K562 (cell line): Measurements from ENCODE around the gene TMEM248. TPM values are rescaled to one million over a fixed set of nuclear protein-coding genes. Genes with fewer than 3 reads are reported as not detected.

Source experiments
- ARHGAP35 ChIP-seq: fragments of 450-650 bp; IDR thresholded peaks from 2 replicates; pipeline ENCODE4 v1.6.1; 2018; ENCODE audit not compliant: partially characterized antibody
- ARID1B ChIP-seq: fragments of 450-650 bp; IDR thresholded peaks from 2 replicates; pipeline ENCODE4 v1.6.1; 2016; ENCODE audit warnings: antibody characterized with exemption, mild to moderate bottlenecking, inconsistent platforms
- E4F1 ChIP-seq: fragments of 250-450 bp; sonication (Bioruptor Pico); IDR thresholded peaks from 2 replicates; pipeline ENCODE4 v1.5.0; 2021; ENCODE audit warnings: mild to moderate bottlenecking, borderline replicate concordance
- GATA2 ChIP-seq: sonication (generic); formaldehyde crosslinking; IDR thresholded peaks from 2 replicates; pipeline ENCODE4 v1.4.0; 2020; ENCODE audit warnings: mild to moderate bottlenecking, missing genetic modification reagents
- HCFC1 ChIP-seq: IDR thresholded peaks from 2 replicates; pipeline ENCODE4 v1.6.1; 2012; ENCODE audit warnings: low read depth, low read length, improper control_type of control experiment
- MCM3 ChIP-seq: fragments of 450-650 bp; IDR thresholded peaks from 2 replicates; pipeline ENCODE4 v1.6.1; 2016
- polyA plus RNA-seq, 8 experiments: library from polyadenylated mRNA; depleted of rRNA in 4 of 8; stranded (reverse) in 5 of 8; unstranded in 3 of 8; fragments of >200 nt; fragmentation: Nextera tagmentation in 2 of 8; fragmentation: Illumina TruSeq in 1 of 8; extraction: Ambion mirVana in 2 of 8; extraction: Trizol in 1 of 8; gene quantifications; 2 replicates each; pipeline versions ENCODE4 v1.2.1 to v1.2.3, GENCODE V29; 2011 to 2014; ENCODE audit warnings: inconsistent platforms in 1 of 8, missing spikeins in 1 of 8
- total RNA-seq, 7 experiments: library from RNA; depleted of rRNA in 6 of 7; stranded (reverse); fragments of >200 nt in 6 of 7; fragmentation: Illumina TruSeq in 2 of 7; extraction: Trizol in 2 of 7; gene quantifications; 2 replicates each; pipeline versions ENCODE4 v1.2.1 to v1.2.3, GENCODE V29; 2011 to 2021; ENCODE audit warnings: low replicate concordance in 1 of 7
- TF ChIP-seq, protein P1 (sequence below): fragments of 200-400 bp; formaldehyde crosslinking; IDR thresholded peaks from 2 replicates; pipeline ENCODE4 v1.6.1; 2017; ENCODE audit warnings: mild to moderate bottlenecking, low read depth, low read length, moderate library complexity
- TF ChIP-seq, protein P2 (sequence below): fragments of 450-650 bp; IDR thresholded peaks from 2 replicates; pipeline ENCODE4 v1.7.1; 2018; ENCODE audit warnings: mild to moderate bottlenecking, low read depth; ENCODE audit not compliant: partially characterized antibody
- TF ChIP-seq, protein P3 (sequence below): fragments of 450-650 bp; IDR thresholded peaks from 2 replicates; pipeline ENCODE4 v1.6.1; 2016; ENCODE audit warnings: mild to moderate bottlenecking, moderate library complexity

Gene TMEM248
- total and polyA plus RNA-seq, 9 of the 15 experiments (the other 6 are each of a cell fraction or from before 2014, with no cell fraction given), result 6.3 to 132 (median 64.4) TPM

- TF ChIP-seq, protein P1, sequence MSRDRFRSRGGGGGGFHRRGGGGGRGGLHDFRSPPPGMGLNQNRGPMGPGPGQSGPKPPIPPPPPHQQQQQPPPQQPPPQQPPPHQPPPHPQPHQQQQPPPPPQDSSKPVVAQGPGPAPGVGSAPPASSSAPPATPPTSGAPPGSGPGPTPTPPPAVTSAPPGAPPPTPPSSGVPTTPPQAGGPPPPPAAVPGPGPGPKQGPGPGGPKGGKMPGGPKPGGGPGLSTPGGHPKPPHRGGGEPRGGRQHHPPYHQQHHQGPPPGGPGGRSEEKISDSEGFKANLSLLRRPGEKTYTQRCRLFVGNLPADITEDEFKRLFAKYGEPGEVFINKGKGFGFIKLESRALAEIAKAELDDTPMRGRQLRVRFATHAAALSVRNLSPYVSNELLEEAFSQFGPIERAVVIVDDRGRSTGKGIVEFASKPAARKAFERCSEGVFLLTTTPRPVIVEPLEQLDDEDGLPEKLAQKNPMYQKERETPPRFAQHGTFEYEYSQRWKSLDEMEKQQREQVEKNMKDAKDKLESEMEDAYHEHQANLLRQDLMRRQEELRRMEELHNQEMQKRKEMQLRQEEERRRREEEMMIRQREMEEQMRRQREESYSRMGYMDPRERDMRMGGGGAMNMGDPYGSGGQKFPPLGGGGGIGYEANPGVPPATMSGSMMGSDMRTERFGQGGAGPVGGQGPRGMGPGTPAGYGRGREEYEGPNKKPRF, result no peak
- TF ChIP-seq ARHGAP35, result no peak
- TF ChIP-seq MCM3, result no peak
- peak; percentile 25; the same call in 1 of the 2 replicates for TF ChIP-seq GATA2 (CRISPR knock-in tag)
- TF ChIP-seq ARID1B, result peak; percentile 79
- no peak for TF ChIP-seq E4F1
- TF ChIP-seq, protein P2, sequence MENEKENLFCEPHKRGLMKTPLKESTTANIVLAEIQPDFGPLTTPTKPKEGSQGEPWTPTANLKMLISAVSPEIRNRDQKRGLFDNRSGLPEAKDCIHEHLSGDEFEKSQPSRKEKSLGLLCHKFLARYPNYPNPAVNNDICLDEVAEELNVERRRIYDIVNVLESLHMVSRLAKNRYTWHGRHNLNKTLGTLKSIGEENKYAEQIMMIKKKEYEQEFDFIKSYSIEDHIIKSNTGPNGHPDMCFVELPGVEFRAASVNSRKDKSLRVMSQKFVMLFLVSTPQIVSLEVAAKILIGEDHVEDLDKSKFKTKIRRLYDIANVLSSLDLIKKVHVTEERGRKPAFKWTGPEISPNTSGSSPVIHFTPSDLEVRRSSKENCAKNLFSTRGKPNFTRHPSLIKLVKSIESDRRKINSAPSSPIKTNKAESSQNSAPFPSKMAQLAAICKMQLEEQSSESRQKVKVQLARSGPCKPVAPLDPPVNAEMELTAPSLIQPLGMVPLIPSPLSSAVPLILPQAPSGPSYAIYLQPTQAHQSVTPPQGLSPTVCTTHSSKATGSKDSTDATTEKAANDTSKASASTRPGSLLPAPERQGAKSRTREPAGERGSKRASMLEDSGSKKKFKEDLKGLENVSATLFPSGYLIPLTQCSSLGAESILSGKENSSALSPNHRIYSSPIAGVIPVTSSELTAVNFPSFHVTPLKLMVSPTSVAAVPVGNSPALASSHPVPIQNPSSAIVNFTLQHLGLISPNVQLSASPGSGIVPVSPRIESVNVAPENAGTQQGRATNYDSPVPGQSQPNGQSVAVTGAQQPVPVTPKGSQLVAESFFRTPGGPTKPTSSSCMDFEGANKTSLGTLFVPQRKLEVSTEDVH, result no peak
- no peak for TF ChIP-seq HCFC1
- TF ChIP-seq, protein P3, sequence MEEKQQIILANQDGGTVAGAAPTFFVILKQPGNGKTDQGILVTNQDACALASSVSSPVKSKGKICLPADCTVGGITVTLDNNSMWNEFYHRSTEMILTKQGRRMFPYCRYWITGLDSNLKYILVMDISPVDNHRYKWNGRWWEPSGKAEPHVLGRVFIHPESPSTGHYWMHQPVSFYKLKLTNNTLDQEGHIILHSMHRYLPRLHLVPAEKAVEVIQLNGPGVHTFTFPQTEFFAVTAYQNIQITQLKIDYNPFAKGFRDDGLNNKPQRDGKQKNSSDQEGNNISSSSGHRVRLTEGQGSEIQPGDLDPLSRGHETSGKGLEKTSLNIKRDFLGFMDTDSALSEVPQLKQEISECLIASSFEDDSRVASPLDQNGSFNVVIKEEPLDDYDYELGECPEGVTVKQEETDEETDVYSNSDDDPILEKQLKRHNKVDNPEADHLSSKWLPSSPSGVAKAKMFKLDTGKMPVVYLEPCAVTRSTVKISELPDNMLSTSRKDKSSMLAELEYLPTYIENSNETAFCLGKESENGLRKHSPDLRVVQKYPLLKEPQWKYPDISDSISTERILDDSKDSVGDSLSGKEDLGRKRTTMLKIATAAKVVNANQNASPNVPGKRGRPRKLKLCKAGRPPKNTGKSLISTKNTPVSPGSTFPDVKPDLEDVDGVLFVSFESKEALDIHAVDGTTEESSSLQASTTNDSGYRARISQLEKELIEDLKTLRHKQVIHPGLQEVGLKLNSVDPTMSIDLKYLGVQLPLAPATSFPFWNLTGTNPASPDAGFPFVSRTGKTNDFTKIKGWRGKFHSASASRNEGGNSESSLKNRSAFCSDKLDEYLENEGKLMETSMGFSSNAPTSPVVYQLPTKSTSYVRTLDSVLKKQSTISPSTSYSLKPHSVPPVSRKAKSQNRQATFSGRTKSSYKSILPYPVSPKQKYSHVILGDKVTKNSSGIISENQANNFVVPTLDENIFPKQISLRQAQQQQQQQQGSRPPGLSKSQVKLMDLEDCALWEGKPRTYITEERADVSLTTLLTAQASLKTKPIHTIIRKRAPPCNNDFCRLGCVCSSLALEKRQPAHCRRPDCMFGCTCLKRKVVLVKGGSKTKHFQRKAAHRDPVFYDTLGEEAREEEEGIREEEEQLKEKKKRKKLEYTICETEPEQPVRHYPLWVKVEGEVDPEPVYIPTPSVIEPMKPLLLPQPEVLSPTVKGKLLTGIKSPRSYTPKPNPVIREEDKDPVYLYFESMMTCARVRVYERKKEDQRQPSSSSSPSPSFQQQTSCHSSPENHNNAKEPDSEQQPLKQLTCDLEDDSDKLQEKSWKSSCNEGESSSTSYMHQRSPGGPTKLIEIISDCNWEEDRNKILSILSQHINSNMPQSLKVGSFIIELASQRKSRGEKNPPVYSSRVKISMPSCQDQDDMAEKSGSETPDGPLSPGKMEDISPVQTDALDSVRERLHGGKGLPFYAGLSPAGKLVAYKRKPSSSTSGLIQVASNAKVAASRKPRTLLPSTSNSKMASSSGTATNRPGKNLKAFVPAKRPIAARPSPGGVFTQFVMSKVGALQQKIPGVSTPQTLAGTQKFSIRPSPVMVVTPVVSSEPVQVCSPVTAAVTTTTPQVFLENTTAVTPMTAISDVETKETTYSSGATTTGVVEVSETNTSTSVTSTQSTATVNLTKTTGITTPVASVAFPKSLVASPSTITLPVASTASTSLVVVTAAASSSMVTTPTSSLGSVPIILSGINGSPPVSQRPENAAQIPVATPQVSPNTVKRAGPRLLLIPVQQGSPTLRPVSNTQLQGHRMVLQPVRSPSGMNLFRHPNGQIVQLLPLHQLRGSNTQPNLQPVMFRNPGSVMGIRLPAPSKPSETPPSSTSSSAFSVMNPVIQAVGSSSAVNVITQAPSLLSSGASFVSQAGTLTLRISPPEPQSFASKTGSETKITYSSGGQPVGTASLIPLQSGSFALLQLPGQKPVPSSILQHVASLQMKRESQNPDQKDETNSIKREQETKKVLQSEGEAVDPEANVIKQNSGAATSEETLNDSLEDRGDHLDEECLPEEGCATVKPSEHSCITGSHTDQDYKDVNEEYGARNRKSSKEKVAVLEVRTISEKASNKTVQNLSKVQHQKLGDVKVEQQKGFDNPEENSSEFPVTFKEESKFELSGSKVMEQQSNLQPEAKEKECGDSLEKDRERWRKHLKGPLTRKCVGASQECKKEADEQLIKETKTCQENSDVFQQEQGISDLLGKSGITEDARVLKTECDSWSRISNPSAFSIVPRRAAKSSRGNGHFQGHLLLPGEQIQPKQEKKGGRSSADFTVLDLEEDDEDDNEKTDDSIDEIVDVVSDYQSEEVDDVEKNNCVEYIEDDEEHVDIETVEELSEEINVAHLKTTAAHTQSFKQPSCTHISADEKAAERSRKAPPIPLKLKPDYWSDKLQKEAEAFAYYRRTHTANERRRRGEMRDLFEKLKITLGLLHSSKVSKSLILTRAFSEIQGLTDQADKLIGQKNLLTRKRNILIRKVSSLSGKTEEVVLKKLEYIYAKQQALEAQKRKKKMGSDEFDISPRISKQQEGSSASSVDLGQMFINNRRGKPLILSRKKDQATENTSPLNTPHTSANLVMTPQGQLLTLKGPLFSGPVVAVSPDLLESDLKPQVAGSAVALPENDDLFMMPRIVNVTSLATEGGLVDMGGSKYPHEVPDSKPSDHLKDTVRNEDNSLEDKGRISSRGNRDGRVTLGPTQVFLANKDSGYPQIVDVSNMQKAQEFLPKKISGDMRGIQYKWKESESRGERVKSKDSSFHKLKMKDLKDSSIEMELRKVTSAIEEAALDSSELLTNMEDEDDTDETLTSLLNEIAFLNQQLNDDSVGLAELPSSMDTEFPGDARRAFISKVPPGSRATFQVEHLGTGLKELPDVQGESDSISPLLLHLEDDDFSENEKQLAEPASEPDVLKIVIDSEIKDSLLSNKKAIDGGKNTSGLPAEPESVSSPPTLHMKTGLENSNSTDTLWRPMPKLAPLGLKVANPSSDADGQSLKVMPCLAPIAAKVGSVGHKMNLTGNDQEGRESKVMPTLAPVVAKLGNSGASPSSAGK, result no peak
These were observed 1.7 kb upstream of the TMEM248 start (continued) for GRCh38 chr7:66919304-66919703.
